Activated CD4-positive, alpha-beta T cell treated with anti-CD3 and anti-CD28 coated beads, Interleukin-2, amount 50 U/mL, for 1 hour (primary cell): ENCODE data around the gene SOX5.
"Not testable (repeated sequence)": the region's sequence is repeated elsewhere in the genome, so short reads cannot be mapped to it uniquely, and the experiment has no call there.

ENCODE experiments used
- DNase-seq: peaks from one replicate; pipeline ENCODE4 v3.0.0-alpha.2; 2020

The SOX5 gene

GRCh38 chr12:23830210-23830609 is 119.3 kb downstream of the SOX5 start:
- no peak for DNase-seq

GRCh38 chr12:23827353-23827752 is 122.1 kb downstream of the SOX5 start:
- DNase-seq = no peak

DNA sequence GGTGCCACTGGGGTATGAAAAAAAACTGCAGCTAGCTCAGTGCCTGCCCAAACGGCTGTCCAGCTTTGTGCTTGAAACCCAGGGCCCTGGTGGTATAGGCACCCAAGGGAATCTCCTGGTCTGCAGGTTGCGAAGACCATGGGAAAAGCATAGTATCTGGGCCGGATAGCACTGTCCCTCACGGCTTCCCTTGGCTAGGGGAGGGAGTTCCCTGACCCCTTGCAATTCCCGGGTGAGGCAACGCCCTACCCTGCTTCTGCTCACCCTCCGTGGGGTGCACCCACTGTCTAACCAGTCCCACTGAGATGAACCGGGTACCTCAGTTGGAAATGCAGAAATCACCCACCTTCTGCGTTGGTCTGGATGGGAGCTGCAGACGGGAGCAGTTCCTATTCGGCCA is 124.3 kb downstream of the SOX5 start:
- DNase-seq = not testable (repeated sequence)

DNA sequence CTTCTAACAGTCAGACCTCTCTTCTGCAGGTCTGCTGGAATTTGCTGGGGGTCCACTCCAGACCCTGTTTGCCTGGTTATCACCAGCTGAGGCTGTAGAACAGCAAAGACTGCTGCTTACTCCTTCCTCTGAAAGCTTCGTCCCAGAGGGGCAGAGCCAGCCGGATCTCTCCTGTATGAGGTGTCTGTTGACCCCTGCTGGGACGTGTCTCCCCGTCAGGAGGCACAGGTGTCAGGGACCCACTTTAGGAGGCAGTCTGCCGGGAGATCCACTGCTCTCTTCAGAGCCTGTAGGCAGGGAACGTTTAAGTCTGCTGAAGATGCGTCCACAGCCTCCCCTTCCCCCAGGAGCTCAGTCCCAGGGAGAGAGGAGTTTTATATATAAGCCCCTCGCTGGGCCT is 125.1 kb downstream of the SOX5 start:
- no peak for DNase-seq

DNA sequence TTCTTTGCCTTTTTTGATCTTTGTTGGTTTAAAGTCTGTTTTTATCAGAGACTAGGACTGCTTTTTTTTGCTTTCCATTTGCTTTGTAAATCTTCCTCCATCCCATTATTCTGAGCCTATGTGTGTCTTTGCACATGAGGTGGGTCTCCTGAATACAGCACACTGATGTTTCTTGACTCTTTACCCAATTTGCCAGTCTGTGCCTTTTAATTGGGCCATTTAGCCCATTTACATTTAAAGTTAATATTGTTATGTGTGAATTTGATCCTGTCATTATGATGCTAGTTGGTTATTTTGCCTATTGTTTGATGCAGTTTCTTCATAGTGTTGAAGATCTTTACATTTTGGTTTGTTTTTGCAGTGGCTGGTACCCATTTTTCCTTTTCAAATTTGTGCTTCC is 126.6 kb downstream of the SOX5 start:
- not testable (repeated sequence) for DNase-seq

- no peak for DNase-seq
Measured at GRCh38 chr12:23817345-23817744, 132.1 kb downstream of the SOX5 start.

GRCh38 chr12:23816394-23816851 is 133.0 kb downstream of the SOX5 start:
- DNase-seq = no peak

- DNase-seq = no peak
Measured at GRCh38 chr12:23815810-23816209, 133.7 kb downstream of the SOX5 start.

GRCh38 chr12:23813206-23813605 is 136.3 kb downstream of the SOX5 start:
- no peak for DNase-seq

DNA sequence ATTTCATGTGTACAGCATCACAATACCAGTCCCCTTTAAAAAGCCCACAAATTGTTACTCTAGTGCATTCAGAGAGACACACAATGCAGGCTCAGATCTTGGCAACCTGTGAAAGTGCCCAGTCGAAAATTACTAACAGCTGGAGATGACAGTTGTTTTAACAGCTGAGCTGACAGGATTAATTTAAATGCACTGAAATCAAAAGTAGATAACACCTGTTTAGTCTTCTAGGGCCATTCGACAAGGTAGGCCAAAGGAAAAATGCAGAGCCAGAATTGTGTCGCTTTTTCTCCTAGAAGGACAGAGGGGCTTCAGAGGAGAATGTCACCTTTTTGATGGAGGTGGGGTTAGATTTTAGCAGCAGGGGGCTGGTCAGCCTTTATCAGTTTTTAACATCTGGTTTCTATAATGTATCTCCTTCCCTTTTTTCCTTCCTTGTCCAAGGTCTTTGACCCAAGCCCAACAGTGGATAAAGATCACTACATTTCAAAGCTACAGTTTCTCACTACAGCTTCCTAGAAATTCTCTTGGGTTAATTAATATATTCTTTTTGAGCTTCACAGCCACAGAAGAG is 139.1 kb downstream of the SOX5 start:
- no peak for DNase-seq

GRCh38 chr12:23803540-23803939 is 145.9 kb downstream of the SOX5 start:
- no peak for DNase-seq

DNA sequence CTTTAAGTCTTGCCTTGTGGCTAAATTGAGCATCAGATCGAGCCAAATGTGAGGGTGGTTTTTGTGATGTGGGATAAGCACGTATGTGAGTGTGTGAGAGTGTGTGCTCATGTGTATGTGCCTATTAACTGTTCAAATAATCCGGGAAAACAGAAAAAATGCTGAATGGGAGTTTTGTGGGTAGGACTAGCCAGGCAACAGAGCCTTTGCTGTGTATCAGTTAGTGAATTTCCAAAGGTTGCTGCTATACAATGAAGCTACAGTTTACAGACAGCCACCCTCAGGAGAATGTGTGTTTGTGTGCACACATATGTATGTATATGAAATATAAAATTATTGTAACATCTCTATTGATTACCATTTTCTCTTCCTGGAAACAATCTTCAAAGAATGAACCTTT is 154.0 kb downstream of the SOX5 start:
- no peak for DNase-seq

DNA sequence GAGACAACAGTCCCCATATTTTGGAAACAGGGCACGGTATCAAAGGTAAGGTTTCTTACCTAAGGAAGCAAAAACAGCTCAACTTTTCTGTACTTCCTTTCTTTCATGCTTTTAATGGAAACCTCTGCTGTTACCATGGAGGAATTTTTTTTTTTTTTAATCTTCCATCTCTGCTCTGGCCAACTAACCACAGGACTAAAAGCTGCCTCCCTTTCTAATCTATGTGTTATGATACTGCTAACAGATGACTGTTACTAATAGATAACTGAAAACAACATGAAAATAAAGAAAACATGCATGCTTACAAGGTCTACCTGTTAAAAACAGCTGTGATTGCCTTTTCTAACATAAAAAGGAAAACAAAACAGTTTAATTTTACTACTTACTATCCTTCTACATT is 168.4 kb downstream of the SOX5 start:
- no peak for DNase-seq

- no peak for DNase-seq
Measured at GRCh38 chr12:23775208-23775607, 174.3 kb downstream of the SOX5 start.

DNA sequence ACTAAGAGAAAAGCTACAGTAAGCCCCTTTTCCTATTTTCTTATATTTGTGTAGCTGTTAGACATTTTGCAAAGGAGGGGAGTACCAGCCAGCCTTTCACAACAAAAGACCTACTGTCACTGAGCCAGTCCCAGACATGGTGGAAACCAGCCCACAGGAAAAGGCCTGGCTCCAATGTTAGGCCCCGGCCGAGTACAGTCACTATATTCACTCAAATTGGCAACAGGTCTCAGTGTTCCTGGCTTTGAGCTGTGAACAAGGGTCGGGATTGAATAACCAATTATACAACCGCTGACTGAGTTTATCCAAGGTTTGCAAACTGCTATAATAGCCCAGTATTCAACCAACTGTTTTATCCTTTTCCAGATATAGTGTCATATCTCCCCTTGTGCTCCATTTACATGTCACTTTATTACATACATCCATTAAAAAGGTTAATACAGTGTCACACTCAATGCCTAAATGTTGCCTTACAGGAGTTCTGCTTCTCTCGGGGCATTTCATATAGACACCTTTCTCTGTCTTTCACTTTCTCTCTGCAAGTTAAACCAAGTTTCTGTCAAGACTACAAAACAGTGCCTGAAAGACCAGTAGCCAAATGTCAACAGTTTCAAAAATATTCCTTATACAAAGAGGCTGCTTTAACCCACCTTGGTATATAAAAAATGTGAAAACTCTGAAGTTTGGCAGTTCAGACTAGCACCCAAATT is 178.1 kb downstream of the SOX5 start:
- DNase-seq = no peak

DNA sequence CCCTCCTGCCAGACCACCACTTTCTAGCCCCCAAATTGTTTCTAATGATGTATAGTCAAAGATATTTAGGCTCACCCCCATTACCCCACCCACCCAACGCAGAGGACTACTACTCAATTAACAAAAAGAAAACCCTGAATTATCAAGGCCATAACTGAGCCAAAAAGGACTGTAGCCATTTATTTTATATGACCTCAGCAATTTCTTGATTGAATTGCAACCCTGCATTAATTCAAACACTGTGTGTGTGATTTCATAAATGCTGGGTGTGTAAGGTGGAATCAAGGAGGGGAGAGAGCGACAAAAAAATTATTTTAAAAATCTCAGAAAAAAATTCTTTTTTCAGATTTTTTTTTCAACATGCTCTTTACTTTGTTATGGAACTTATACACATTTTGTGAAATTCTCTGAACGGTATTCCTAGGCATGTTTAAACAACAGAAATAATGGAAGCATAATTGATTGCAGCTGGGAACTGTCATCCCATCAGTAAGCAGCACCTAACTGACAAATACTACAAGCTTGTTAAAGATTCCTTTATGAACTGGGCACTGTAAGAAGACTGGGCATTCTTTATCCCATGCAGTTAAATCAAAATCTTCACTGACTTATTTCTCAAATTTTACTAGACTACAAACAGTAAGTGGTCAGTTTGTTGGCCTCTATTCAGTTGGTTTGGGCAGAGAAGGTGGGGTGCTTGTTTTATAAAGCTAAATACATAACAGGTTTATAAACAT is 179.1 kb downstream of the SOX5 start:
- DNase-seq = no peak

DNA sequence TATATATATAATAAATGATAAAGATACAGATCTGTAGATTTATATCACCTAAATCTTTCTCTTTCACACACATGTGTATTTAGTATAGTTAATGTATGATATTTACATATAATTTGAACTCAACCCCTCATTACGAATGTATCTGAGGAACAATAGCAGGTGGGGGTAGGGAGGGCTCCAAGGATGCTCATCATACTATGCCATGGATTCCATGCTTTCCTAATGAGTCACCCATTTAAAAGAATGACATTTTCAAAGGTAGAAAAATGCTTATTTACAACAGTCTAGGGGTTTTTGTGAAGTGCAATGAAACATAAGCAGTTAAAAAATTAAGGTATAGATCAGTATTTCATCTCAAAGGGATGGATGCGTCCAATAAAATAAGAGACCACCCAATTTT is 181.6 kb downstream of the SOX5 start:
- no peak for DNase-seq

DNA sequence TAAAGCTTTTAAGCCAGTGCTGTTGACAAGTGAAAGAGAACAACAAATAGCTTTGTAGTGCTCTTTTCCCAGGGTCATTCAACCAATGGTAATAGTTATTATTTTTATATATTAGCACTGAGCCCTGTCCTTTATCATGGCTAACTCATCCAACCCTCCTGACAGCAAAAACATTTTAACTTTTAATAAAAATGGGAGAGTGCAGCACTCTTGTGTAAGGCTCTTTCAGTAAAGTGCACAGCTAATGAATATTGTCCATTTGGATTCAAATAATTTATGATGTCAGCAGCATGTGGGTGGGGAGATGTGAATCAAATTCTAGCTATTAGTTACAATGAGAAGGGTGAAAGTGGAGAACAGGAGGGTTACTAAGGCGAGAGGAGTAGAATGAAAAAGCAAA is 185.7 kb downstream of the SOX5 start:
- no peak for DNase-seq

DNA sequence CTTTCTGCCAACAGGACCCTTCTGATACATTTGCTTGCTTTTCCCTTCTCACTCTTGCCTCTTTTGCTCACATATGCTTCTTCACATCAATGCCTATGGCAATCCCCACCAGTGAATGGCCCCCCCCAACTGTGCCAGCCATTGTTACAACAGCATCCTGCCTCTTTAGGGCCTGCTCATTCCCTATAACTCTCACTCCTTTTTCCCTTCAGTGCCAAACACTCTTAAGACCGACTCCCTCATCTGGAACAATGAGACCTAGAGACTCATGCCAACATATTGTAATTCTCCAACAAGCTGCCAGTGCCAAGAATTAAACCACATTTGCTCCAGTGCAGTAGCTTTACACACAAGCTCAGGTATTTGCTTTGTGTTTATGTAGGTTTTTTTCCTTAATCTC is 189.0 kb downstream of the SOX5 start:
- no peak for DNase-seq

DNA sequence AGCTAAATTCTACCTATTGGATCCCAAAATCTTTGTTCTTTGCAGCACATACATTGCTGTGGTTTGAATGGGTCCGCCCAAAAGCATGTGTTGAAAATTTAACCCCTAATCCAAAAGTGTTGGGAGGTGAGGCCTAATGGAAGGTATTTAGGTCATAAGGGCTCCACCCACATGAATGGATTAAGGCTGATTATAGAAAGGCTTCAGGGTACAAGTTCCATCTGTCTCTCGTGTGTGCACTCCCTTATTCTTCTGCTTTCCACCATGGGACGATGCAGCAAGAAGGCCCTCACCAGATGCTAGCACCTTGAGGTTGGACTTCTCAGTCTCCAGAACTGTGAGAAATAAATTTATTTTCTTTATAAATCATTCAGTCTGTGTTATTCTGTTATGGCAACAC is 190.9 kb downstream of the SOX5 start:
- no peak for DNase-seq

DNA sequence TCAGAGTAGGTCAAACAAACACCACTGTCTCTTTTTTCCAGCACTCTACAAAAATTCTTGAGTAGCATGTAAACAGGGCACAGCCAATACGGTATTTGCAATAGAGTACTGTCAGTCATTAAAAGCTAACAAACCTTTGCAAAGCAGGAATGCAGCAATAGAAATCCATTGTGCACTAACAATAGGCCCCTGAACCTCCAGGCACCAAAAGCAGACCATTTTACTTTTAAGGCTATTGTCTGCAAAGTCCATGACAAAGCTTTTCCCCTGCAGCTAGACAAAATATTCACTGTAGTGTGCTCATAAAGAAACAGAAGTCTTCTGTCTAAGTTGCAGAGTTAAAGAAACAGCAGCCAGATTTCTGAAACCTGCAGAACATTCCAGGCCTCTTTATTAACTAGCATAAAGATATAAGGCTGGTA is 191.9 kb downstream of the SOX5 start:
- DNase-seq = no peak

GRCh38 chr12:23756416-23756815 is 193.1 kb downstream of the SOX5 start:
- no peak for DNase-seq

- no peak for DNase-seq
Measured at GRCh38 chr12:23753628-23754365, 195.7 kb downstream of the SOX5 start.

GRCh38 chr12:23752245-23752644 is 197.2 kb downstream of the SOX5 start:
- DNase-seq = no peak
